GM18508 (cell line): ENCODE results near the gene CD40.

Experiments
- ATAC-seq: cut with Tn5 transposase; IDR thresholded peaks from one replicate; pipeline ENCODE4 v1.9.1; 2021; ENCODE audit warnings: moderate number of reproducible peaks; ENCODE audit not compliant: insufficient read depth, unreplicated experiment

CD40 gene

GRCh38 chr20:46169245-46170171, 51.4 kb downstream of the CD40 start:
- no peak for ATAC-seq

- no peak for ATAC-seq
Observed at GRCh38 chr20:46171476-46171875, 53.4 kb downstream of the CD40 start.

GRCh38 chr20:46171909-46172308, 53.8 kb downstream of the CD40 start:
- no peak for ATAC-seq

GRCh38 chr20:46172455-46172854, 54.3 kb downstream of the CD40 start:
- no peak for ATAC-seq

- no peak for ATAC-seq
Observed at GRCh38 chr20:46172961-46173536, 54.9 kb downstream of the CD40 start.

- ATAC-seq, result no peak
Observed at GRCh38 chr20:46173652-46174468, 55.7 kb downstream of the CD40 start.

GRCh38 chr20:46174469-46175126, 56.5 kb downstream of the CD40 start:
- no peak for ATAC-seq

GRCh38 chr20:46175127-46175494, 57.0 kb downstream of the CD40 start:
- no peak for ATAC-seq

- ATAC-seq, result no peak
Observed at GRCh38 chr20:46176739-46177378, 58.7 kb downstream of the CD40 start.

- no peak for ATAC-seq
Observed at GRCh38 chr20:46177768-46178167, 59.7 kb downstream of the CD40 start.

GRCh38 chr20:46178891-46179290, 60.8 kb downstream of the CD40 start:
- ATAC-seq, result no peak
